ENCODE measurements around the gene ARAP2.

- TF ChIP-seq CTCF (IDR thresholded peaks at IDR 0.05; ENCODE audit: low read depth, low read length) (no peak), EZH2phosphoT487 (IDR thresholded peaks at IDR 0.05; ENCODE audit: low read depth) (no peak)
Observed at GRCh38 chr4:36133086-36133485, 111.2 kb downstream of the ARAP2 start.
